NCI-H2171 treated with DMSO at 0.1 percent for 48 hours (cell line): ENCODE data around the gene RPUSD1.
A peak's percentile ranks its signal among the peaks of the same experiment; 100 is the strongest.

ENCODE experiments used
- DNase-seq: peaks from one replicate; lab custom pipeline; 2025; lab: John Stamatoyannopoulos, UW

Gene RPUSD1

DNA sequence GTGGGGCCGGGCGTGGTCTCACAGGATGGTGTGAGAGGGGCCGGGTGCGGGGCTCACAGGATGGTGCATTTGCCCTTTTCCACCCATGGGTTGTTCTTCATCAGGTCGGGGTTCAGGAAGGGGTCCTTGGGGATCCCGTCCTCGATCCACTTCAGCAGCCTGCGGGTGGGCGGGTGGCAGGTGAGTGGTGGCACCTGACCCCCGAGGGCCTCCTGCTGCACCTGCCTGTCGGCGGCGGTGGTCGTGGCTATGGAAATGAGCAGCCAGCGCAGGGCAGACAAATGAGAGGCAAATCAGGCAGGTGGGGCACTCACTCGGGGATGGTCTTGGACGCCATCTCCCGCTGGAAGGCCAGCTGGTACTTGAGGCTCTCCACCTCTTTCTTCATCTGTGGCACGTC, 10.5 kb upstream of the RPUSD1 start:
- DNase-seq, result no peak

DNA sequence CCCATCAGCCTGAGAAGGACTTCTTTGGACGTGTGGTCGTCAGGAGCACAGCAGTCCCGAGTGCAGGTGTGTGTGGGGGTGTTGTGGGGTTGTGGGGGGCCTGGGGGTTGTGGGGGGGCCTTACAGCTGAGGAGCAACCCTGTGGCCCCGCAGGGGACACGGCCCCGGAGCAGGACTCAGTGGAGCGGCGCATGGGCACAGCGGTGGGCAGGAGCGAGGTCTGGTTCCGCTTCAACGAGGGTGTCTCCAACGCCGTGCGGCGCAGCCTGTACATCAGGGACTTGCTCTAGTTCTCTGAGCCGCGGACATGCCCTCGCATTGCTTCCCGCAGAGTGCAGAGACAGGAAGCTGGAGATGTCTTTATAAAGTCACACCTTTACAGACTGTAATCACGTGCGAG, 9.5 kb upstream of the RPUSD1 start:
- no peak for DNase-seq

GRCh38 chr16:797120-797420, 8.9 kb upstream of the RPUSD1 start:
- DNase-seq, result no peak

DNA sequence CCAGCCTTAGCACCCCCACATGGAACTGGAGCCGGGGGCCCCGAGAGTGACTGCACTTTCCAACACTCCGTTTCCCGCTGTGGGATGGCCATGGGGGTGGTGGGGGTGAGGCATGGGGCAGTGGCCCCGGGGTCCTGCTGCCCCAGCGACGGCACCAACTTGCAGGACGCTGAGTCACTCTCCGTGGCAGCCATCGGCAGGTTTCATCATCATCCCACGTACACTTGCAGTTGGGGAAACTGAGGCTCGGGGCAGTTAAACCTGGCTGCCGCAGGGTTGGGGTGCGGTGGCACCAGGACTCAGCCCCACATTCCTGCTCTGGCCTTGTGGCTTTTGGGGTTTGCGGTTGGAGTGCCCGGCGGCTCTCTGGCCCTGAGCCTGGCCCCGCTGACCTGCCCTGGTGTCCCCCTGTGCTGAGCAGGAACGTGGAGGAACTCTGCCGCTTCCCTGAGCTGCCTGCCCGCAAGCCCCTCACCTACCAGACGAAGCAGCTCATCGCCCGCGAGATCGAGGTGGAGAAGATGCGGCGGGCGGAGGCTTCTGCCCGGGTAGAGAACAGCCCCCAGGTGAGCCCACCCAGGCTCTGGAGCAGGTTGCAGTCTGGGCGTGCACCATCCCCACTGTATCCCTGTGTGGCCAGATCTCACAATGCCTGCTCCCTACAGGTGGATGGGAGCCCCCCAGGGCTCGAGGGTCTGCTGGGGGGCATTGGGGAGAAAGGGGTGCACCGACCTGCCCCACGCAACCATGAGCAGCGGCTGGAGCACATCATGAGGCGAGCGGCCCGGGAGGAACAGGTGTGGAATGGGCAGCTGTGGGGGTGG, 8.3 kb upstream of the RPUSD1 start:
- no peak for DNase-seq

DNA sequence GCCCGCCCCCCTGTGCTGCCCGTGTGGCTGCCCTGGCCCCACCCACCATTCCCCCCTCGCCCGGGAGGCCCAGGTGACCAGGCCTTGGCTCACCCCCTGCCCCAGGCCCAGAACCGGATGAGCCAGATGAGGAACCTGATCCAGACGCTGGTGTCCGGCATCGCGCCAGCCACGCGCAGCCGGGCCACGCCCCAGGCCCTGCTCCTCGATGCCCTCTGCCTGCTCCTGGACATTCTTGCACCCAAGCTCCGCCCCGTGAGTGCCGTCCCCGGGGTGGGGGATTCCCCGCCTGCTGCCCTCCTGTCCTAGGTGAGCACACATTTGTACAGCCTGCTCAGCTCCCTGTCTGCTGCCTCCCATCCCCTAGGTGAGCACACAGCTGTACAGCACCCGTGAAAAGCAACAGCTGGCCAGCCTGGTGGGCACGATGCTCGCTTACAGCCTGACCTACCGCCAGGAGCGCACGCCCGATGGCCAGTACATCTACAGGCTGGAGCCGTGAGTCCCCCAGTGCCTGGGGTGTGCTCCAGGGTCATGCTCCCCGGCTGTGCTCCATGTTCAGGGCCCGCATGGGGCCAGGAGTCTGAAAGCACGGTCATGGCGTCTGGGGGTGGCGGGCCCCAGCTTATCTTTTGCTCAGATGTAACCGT, 7.5 kb upstream of the RPUSD1 start:
- no peak for DNase-seq

DNA sequence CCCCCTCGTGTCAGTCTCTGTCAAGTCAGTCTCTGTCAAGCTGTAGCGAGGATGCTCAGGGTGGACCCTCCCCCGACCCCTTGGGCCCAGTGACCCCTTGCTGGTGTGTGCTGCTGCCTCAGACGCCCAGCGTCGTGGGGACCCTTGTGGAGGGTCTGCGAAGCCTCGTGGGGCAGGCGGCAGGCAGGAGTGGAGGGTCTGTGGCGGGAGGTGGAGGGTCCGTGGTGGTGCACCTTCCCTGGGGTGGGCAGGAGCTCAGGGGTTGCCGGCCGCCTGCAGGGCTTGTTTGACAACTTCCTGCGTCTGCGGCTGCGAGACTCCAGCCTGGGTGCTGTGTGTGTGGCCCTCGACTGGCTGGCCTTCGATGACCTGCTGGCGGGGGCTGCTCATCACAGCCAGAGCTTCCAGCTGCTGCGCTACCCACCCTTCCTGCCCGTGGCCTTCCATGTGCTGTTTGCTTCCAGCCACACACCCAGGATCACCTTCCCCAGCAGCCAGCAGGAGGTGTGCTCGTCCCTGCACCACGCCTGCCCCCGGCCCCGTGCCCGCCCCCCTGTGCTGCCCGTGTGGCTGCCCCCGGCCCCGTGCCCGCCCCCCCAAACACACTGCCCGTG, 6.8 kb upstream of the RPUSD1 start:
- DNase-seq, result no peak

DNA sequence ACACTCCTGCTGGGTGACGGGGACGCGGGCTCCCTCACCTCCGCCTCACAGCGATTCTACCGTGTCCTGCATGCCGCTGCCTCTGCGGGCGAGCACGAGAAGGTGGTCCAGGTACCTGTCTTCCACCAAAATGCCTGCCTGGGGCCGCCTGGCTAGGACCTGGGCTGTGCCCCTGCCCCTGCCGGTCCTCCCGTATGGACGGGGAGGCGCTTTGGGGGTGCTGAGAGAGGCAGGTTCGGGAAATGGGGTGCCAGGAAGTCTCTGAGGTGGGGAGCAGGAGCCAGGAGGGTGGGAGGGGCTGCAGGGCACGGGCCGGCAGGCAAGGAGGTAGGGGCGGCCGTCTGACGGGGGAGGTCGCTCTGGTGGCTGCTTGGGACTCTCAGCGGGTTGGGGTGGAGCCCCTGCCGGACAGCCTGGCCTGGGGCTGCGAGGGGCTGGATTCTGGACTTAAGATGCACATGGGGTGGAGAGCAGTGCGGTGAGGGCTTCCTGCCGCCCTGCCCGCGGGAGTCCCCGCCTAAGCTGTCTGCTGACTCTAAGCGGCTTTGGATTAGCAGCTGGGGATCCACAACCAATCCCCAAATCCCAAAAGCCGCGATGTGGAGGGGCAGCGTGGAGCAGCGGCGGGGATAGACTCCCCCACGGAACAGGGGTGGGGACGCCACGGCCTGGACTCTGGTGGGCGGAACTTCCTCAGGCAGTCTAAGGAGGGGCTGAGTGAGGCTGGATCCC, 6.1 kb upstream of the RPUSD1 start:
- DNase-seq, result no peak

- no peak for DNase-seq
These were observed 5.2 kb upstream of the RPUSD1 start for GRCh38 chr16:793414-793813.

DNA sequence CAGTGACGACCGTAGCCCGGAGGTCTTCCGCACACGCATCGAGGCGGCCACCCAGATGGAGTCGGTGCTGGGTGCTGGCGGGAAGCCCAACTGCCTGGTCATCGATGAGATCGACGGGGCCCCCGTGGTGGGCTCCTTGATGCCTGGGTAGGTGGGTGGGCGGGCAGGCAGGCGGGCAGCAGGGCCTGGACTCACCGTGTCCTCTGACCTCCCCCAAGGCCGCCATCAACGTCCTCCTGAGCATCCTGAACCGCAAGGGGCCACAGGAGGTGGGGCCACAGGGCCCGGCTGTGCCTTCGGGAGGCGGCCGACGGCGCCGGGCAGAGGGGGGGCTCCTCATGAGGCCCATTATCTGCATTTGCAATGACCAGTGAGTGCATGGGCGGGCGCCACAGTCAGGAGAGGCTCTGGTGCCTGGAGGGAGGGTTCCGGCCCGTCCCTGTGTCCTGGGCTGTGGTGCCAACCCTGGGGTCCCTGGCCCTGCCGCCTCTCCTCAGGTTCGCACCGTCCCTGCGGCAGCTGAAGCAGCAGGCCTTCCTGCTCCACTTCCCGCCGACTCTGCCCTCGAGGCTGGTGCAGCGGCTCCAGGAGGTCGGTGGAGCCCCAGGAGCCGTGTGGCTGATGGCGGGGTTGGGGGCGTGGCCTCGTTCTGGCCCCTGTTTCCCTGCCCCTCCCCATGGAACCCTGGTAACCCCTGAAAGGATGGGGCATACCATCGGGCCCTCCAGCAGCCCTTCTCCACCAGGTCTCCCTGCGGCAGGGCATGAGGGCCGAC, 4.2 kb upstream of the RPUSD1 start:
- DNase-seq, result no peak

- no peak for DNase-seq
These were observed 3.0 kb upstream of the RPUSD1 start for GRCh38 chr16:791131-791530.

DNA sequence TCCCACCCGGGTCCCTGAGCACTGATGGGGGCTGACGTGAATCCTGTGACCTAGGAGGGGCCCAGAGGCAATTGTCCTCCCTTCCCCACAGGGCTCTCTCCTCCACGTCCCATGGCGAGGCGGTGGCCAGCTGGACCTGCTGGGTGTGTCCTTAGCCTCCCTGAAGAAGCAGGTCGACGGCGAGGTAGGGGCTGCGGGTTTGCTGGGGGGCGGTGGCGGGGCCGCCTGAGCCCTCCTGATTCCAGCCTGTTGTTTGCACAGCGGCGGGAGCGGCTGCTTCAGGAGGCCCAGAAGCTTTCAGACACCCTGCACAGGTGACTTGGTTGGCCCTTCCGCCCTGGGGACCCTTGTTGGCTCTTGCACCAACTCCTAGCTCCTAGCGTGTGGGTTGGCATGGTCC, 1.9 kb upstream of the RPUSD1 start:
- no peak for DNase-seq

GRCh38 chr16:789191-789850, 1.1 kb upstream of the RPUSD1 start:
- DNase-seq, result no peak

DNA sequence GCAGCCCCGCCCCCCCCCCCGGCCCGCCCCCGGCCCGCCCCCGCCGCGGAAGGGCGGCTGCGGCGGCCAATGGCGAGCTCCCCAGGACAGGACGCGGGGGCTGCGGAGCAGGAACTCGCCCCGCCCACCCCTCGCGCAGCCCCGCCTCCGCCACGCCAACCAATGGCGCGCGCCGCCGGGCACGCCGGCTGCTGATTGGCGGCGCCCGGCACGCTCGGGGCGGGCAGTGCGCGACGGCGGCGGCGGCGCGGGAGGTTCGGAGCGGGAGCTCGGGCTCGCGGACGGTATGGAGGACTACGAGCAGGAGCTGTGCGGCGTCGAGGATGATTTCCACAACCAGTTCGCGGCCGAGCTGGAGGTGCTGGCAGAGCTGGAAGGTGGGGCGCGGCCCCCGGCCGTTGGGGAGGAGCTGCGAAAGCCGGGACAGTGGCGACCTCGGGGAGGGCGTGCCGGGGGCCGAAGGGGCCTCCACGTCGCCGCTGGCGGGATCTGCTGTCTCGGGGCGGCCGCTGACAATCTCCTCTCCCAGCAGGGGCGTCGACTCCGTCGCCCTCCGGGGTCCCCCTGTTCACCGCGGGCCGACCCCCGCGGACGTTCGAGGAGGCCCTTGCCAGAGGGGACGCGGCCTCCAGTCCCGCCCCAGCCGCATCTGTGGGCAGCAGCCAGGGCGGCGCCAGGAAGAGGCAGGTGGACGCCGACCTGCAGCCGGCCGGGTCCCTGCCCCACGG, 382 bp upstream of the RPUSD1 start, which contains the start of gene CHTF18:
Gene CHTF18 (plus strand): TSS at position 222 of the 728 bp plus-strand sequence. CDS start 65 bp downstream, at position 287.
- DNase-seq, result peak; percentile 88

DNA sequence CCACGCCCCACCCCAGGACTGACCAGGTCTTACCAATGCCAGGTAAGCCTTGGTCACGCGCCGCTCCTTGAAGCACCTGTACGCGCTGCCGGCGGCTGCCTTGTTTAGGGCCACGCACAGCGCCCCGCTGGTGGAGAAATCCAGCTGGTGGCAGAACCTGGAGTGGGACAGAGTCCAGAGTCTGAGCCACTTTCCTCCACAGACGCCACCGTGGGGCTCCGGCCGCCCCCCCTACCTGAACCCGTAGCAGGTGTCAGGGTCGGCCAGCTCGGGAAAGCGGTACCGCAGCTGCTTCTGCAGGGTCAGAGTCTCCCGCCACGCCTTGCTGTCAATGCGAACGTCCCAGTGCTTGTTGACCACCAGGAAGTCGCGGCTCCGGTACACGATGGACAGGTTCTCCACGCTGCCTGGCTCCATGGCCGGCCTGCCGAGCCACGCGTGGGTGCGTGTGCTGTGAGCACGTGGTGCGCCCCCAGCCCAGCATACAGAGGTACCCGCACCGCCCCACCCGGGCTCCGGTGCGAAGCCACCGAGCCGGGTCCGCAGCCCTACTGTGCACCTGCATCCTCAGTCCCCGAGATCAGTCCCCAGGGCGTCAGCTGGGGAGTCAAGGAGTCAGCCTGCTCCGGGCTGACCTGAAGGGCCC, 737 bp downstream of the RPUSD1 start:
- no peak for DNase-seq

GRCh38 chr16:785563-786535, 2.3 kb downstream of the RPUSD1 start:
- no peak for DNase-seq

DNA sequence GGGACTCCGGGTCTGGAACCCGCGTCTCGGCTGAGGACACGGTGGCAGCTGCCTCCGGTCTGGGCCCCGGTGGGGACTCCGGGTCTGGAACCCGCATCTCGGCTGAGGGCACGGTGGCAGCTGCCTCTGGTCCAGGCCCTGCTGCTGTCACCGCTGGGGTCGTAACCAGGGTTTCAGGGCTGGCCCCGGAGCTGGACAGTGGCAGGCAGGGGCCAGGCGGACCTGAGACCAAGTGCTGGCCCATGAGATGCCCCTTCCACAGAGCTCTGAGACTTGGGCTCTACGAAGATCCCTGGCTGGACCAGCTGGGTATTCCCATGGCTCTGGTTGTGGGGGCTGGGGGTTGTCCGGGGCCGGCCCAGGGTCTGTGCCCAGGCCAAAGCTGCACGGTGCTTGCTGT, 3.8 kb downstream of the RPUSD1 start:
- no peak for DNase-seq

GRCh38 chr16:783404-784161, 4.6 kb downstream of the RPUSD1 start:
- DNase-seq, result no peak

DNA sequence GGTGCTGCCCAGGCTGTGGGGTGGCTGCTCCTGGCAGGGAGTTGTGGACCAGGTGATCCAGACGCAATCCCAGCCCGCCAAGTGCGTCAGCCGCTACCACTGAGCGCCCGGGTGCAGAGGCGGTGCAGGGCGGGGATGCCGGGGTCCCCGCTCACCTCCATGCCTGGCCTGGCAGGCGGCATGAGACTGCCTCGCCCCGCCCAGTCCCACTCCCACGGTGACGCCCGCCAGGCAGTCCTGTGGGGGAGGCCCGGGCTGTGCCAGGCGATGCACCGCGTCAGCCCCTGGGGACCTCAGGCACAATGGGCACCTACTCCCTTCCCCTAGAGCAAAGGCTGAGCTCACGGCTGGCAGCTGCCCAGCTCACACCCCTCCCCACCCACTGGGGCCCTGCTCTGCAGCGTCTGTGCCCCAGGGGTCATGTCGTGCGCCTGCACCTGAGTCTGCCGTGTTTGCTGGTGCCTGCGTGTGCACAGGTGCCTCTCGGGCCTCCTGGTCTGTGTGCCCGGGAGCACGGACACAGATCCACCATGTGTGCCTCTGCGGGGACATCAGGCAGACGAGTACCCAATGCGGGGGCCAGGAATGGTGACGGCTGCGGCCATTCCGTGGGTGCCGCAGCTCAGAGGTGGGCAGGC, 5.3 kb downstream of the RPUSD1 start:
- DNase-seq, result peak; percentile 89
